Midbrain (tissue), 1 donor: ENCODE measurements around the gene CIAO3.

Experiments used
- DNase-seq: peaks from one replicate; lab custom pipeline; 2025; lab: John Stamatoyannopoulos, UW

The CIAO3 gene

GRCh38 chr16:734981-735881 lies 5.6 kb downstream of the CIAO3 start:
- DNase-seq = no peak

DNA sequence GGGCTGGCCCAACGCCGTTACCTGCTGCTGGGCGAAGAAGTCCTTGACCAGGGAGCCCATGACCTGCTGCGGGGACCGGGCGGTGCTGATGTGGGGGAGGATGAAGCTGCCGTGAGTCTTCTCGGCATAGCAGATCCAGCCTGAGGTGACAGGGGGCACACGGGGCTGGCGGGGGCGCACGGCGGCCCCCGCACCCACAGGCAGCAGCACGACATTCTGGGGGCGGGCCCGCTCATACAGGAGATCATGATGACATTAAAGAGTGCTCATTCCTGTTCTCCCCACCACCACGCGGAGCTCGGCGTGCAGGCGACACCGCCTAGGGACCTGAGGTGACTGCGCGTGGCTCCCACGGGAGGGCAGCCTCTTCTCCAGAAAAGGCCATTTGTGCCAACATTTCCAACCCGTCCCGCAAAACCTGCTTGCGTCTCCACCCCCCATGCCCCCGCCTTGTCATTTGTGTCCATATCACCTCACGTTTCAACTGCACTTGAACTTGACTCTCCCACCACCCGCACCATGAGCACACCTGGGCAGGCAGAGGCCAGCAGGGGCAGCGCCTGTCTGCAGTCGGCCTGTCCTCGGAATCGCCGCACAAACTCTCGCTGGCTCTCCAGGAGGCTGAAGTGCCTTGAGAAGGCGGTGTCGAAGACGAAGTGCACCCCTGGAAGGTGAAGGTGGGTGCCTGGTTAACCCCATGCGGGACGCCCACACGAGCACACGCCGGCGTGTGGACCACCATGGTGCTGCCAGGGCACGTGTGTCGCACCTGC lies 6.4 kb downstream of the CIAO3 start:
- no peak for DNase-seq

GRCh38 chr16:733382-734207 lies 7.2 kb downstream of the CIAO3 start:
- DNase-seq = no peak

GRCh38 chr16:732936-733335 lies 7.9 kb downstream of the CIAO3 start:
- no peak for DNase-seq

DNA sequence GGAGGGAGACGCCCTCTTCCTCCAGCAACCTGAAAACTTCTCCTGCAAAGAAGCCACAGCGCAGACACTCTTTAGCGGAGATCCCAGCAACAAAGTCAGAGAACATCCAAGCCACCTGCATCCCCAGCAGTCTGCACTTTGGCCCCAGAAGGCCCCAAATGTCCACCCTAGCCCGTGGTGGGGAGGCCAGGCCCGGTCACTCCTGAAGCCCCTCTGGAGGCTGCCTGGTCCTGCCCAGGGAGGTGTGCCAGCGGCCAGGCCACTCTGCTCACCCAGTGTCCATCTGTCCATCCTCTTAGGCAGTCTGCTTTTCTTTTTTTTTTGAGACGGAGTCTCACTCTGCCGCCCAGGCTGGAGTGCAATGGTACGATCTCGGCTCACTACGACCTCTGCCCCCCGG lies 8.5 kb downstream of the CIAO3 start:
- no peak for DNase-seq

GRCh38 chr16:730666-731509 lies 9.9 kb downstream of the CIAO3 start:
- DNase-seq = no peak

DNA sequence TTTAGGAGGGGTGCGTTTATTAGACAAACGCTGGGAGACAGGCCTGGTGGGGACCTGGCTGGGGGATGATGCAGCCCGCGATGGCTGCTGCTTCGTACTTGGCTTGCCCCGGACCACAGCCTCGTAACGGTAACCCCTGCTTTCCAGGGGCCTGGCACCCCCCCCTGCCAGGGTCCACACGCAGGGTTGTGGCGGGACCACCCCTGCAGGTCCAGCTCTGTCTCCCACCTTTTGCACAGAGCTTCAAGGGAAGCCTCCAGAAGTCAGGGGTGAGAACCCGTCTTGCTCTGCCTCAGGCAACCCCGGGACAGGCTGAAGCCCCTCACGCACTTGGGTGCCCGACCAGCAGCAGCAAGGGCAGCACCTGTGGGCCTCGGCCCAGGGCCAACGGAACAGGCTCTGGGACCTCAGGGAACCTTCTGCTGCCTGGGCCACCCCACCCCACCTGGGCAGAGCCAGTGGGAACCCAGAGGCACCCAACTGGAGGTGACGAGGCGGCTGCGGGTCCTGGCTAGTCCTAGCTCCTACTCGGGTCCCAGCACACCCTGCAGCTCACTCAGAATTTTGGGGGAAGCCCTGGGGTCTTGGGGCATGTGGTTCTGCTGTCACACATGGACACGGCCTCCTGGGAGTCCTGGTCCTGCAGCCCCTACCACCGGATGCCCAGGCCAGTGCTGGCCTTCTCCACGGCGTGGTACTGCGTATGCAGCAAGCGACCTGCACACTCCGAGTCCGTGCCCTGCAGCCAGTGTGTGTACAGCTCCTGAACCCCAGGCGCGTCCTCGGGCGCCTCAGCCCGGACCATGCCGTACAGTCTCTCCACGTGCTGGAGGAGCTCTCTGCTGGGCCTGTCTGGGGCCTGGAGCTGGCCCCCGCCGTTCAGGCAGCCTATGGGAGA lies 10.8 kb downstream of the CIAO3 start:
- DNase-seq = no peak

GRCh38 chr16:728890-729744 lies 11.7 kb downstream of the CIAO3 start:
- no peak for DNase-seq

DNA sequence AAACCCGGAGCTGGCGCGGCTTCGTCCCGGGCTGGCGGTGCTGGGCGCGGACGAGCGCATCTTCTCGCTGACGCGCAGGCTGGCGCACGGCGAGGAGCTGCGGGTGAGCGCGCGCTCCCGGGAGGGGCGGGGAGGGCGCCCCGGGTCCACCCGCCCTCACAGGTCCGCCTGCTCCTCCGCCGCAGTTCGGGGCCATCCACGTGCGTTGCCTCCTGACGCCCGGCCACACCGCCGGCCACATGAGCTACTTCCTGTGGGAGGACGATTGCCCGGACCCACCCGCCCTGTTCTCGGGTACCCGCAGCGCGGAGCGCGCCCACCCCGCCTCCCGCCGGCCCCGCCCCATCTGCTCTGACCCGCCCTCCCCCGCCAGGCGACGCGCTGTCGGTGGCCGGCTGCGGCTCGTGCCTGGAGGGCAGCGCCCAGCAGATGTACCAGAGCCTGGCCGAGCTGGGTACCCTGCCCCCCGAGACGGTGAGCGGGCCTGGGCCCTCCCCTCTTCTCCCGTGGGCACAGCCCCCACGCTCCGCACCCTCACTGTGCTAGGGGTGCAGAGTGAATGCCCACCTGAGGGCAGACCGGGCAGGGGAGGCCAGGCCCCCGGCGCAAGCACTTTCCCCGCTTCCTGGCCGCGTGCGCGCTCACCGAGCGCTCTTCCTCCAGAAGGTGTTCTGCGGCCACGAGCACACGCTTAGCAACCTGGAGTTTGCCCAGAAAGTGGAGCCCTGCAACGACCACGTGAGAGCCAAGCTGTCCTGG lies 12.5 kb downstream of the CIAO3 start:
- DNase-seq = peak; percentile 60

- DNase-seq = no peak
Measured at GRCh38 chr16:727291-727977, 13.4 kb downstream of the CIAO3 start.

- peak; percentile 56 for DNase-seq
Measured at GRCh38 chr16:726438-727290, 14.1 kb downstream of the CIAO3 start, which contains the start of the genes CCDC78 and HAGHL. Gene CCDC78 (minus strand): TSS chr16:726443. CDS start chr16:726367, 76 bp downstream. Gene HAGHL (plus strand): TSS chr16:727106. CDS start chr16:727510, 404 bp downstream.

- no peak for DNase-seq
Measured at GRCh38 chr16:726188-726437, 14.7 kb downstream of the CIAO3 start.

- no peak for DNase-seq
Measured at GRCh38 chr16:725463-726187, 15.2 kb downstream of the CIAO3 start.

GRCh38 chr16:725041-725376 lies 15.8 kb downstream of the CIAO3 start:
- DNase-seq = no peak

DNA sequence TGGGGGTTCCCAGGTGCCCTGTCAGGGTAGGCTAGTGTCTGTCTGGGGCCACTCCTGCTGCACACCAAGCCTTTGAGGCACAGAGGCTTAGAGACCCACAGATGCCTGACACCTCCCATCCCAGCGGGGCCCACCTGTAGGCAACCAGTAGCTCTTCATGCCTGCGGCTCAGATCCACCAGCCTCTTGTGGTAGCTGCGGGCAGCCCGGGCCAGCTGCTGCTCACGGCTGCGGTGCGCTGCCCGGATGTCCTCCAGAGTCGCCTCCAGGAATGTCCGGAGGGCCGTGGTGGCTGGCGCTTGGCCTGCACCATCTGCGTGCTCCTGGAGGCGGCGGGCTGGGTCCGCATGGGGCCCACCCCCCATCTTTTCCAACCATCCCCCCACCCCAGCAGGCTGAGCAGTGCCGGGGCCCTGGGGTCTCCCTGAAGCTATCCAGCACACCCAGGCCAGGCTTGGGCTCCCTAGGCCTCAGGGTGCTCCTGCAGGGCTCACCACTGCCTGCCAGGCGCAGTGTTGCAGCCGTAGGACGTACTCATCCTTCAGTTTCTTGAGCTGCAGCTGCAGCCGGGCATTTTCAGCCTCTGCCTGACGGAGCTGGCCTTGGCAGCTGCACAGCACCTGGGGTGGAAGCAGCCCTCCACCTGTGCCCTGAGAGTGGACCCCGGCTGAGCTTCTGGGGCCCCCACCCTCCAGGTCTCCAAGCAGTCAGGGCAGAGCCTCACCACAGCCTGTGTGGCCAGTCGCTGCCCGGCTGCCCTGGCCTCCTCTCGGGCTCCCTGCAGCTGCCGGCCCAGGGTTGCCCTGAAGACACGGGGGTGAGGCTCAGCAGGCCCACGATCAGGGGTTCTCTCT lies 16.4 kb downstream of the CIAO3 start:
- DNase-seq = no peak

DNA sequence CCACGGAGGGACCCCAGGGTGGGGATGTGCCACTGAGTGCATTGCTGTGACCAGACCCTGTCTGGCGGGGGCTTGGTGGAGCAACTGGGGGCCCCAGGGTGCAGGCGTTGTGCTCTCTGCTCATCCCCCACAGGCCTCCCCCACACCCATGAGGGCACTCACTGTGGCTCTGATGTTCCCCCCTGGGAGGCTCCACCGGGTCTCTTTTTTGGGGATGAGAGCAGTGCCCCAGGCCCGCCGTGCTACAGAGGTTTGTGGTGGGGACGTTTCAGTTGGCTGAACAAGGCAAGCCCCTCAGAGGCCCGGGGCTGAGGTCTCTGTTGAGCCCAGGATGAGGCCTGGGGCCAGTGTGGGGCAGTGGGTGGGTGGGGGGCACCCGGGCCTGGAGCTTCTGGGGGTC lies 17.1 kb downstream of the CIAO3 start:
- DNase-seq = no peak
